Peyer's patch (tissue), 4 donors: ENCODE results near the gene SOX6.

Experiments
- CTCF ChIP-seq, 6 experiments: fragments of 450-650 bp in 4 of 6; fragments of 200-600 bp in 2 of 6; sonication (generic) in 1 of 6; IDR thresholded peaks; one replicate each; pipeline ENCODE4 v1.5.1; 2017 to 2019; ENCODE audit warnings: antibody characterized with exemption in 6 of 6, mild to moderate bottlenecking in 3 of 6, moderate library complexity in 1 of 6
- POLR2A ChIP-seq, 2 donors: fragments of 450-650 bp; IDR thresholded peaks; one replicate each; pipeline ENCODE4 v1.5.1; 2017; ENCODE audit warnings: antibody characterized with exemption in 2 of 2, mild to moderate bottlenecking in 2 of 2, moderate library complexity in 2 of 2

DNA sequence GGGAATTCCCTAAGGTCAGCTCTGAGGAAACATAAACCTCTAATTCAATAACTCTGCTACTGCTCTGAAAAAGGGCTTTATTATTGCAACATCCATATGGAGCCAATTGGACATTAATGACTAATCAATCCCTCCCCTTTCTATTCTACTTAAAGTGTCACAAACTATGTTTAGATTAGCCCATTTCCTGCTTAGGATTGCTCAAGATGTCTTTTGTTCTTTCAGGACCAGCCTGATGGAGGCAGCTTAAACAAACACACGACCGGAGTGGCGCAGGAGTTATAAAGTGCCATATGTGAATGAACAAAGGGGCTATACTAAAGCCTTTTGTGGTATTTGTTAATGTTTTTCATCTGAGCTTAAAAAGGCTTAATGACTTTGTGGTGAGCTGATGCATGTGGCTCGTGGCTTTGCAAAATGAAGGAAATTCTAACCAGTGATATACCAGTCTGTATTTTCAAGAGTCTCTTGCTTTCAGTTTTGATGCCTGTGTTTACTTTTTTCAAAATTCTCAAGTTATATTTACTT lies 354.4 kb downstream of the SOX6 start:
- TF ChIP-seq CTCF (IDR thresholded peaks at IDR 0.05) = no peak
- TF ChIP-seq POLR2A (IDR thresholded peaks at IDR 0.05) = no peak
